ENCODE results near the gene EID3. TPM values are rescaled to one million over a fixed set of nuclear protein-coding genes. Genes with fewer than 3 reads are reported as not detected.
"Not testable (repeated sequence)": the region's sequence is repeated elsewhere in the genome, so short reads cannot be mapped to it uniquely, and the experiment has no call there.

EID3 gene
- total RNA-seq, 1 experiment from 2014 or later, result 3.0 TPM

- ChIA-PET CTCF (interaction anchor here (0.6 to 1.6 kb wide), 5 partner anchors 12 to 1069 kb away, joined by 3 to 6 read pairs (median 4); no protein-coding TSS in a partner anchor), POLR2A (no interaction called here)
- no peak for DNase-seq (ENCODE audit: unreplicated experiment)
- TF ChIP-seq CTCF (IDR thresholded peaks at IDR 0.05; ENCODE audit: unreplicated experiment), result no peak
- Mint-ChIP-seq H3K9me3 (ENCODE audit: unreplicated experiment) (no peaks in the 10 kb centered on the region), H3K27me3 (ENCODE audit: insufficient read depth, unreplicated experiment) (no peaks in the 10 kb centered on the region), H3K4me3 (ENCODE audit: unreplicated experiment) (no peak overlapping the region), H3K4me1 (ENCODE audit: insufficient read depth, unreplicated experiment) (no peaks in the 10 kb centered on the region), H3K36me3 (ENCODE audit: insufficient read depth, unreplicated experiment) (peaks cover 94% of the 10 kb centered on the region), H3K27ac (ENCODE audit: low read depth, unreplicated experiment) (no peak overlapping the region)
- intact Hi-C loops (cut with micrococcal nuclease), result no loop called here
- no TSS peak for BruUV-seq (replicated peaks)
Observed at GRCh38 chr12:104328790-104329189, 25.3 kb downstream of the EID3 start.

GRCh38 chr12:104329707-104330532 lies 26.4 kb downstream of the EID3 start:
- intact Hi-C loops (cut with micrococcal nuclease), result no loop called here
- H3K9me3 Mint-ChIP-seq (ENCODE audit: unreplicated experiment), result no peaks in the 10 kb centered on the region
- POLR2A ChIA-PET, result interaction anchor here (0.6 to 1.5 kb wide), 2 partner anchors 10 kb away, joined by 3 read pairs; no protein-coding TSS in a partner anchor
- H3K4me1 Mint-ChIP-seq (ENCODE audit: insufficient read depth, unreplicated experiment), result no peaks in the 10 kb centered on the region
- no peak for TF ChIP-seq CTCF (IDR thresholded peaks at IDR 0.05; ENCODE audit: unreplicated experiment)
- H3K27ac Mint-ChIP-seq (ENCODE audit: low read depth, unreplicated experiment), result no peak overlapping the region
- H3K36me3 Mint-ChIP-seq (ENCODE audit: insufficient read depth, unreplicated experiment), result peaks cover 94% of the 10 kb centered on the region
- H3K27me3 Mint-ChIP-seq (ENCODE audit: insufficient read depth, unreplicated experiment), result no peaks in the 10 kb centered on the region
- DNase-seq (ENCODE audit: unreplicated experiment), result no peak
- BruUV-seq (replicated peaks), result no TSS peak
- H3K4me3 Mint-ChIP-seq (ENCODE audit: unreplicated experiment), result no peak overlapping the region
- CTCF ChIA-PET, result interaction anchor here (0.6 to 1.6 kb wide), 3 partner anchors 11 to 645 kb away, joined by 3 to 8 read pairs (median 5); no protein-coding TSS in a partner anchor

- TF ChIP-seq CTCF (IDR thresholded peaks at IDR 0.05; ENCODE audit: unreplicated experiment), result no peak
- no peak overlapping the region for H3K4me3 Mint-ChIP-seq (ENCODE audit: unreplicated experiment)
- H3K27ac Mint-ChIP-seq (ENCODE audit: low read depth, unreplicated experiment), result no peak overlapping the region
- ChIA-PET POLR2A (interaction anchor here (0.6 to 1.5 kb wide), 2 partner anchors 9 to 113 kb away, joined by 3 read pairs; no protein-coding TSS in a partner anchor), CTCF (interaction anchor here (0.8 kb wide), 1 partner anchor 193 kb away, joined by 3 read pairs; the partner anchor contains the start of gene NFYB)
- BruUV-seq (replicated peaks), result no TSS peak
- no peaks in the 10 kb centered on the region for H3K9me3 Mint-ChIP-seq (ENCODE audit: unreplicated experiment)
- no peaks in the 10 kb centered on the region for H3K27me3 Mint-ChIP-seq (ENCODE audit: insufficient read depth, unreplicated experiment)
- intact Hi-C loops (cut with micrococcal nuclease), result no loop called here
- no peak for DNase-seq (ENCODE audit: unreplicated experiment)
- no peaks in the 10 kb centered on the region for H3K4me1 Mint-ChIP-seq (ENCODE audit: insufficient read depth, unreplicated experiment)
- peaks cover 93% of the 10 kb centered on the region for H3K36me3 Mint-ChIP-seq (ENCODE audit: insufficient read depth, unreplicated experiment)
Observed at GRCh38 chr12:104331376-104331775, 27.8 kb downstream of the EID3 start.

- H3K9me3 Mint-ChIP-seq (ENCODE audit: unreplicated experiment); H3K4me3 Mint-ChIP-seq (ENCODE audit: unreplicated experiment); H3K27me3 Mint-ChIP-seq (ENCODE audit: insufficient read depth, unreplicated experiment); BruUV-seq (replicated peaks); intact Hi-C loops (cut with micrococcal nuclease); DNase-seq (ENCODE audit: unreplicated experiment); POLR2A ChIA-PET; H3K27ac Mint-ChIP-seq (ENCODE audit: low read depth, unreplicated experiment); CTCF ChIA-PET; H3K4me1 Mint-ChIP-seq (ENCODE audit: insufficient read depth, unreplicated experiment): not testable (repeated sequence)
- peaks cover 93% of the 10 kb centered on the region for H3K36me3 Mint-ChIP-seq (ENCODE audit: insufficient read depth, unreplicated experiment)
Observed at GRCh38 chr12:104332273-104332672, 28.7 kb downstream of the EID3 start.
